Mesendoderm (in vitro differentiated cells): Measurements from ENCODE around the gene IGF2.

Experiments used
- DNase-seq: peaks from one replicate; pipeline ENCODE4 v3.0.0; 2013
- H2AK5ac ChIP-seq: 2 replicates; pipeline ENCODE4 v1.6.1; 2013; ENCODE audit warnings: low read length, inconsistent platforms
- H2BK120ac ChIP-seq: 2 replicates; pipeline ENCODE4 v1.6.1; 2013; ENCODE audit warnings: low read depth, mild to moderate bottlenecking, low read length, moderate library complexity, mixed read lengths
- H2BK15ac ChIP-seq: replicated peaks from 2 replicates; pipeline ENCODE4 v1.6.1; 2013; ENCODE audit warnings: low read depth, mild to moderate bottlenecking, moderate library complexity
- H2BK5ac ChIP-seq: 2 replicates; pipeline ENCODE4 v1.6.1; 2013; ENCODE audit warnings: low read length, inconsistent platforms
- H3K18ac ChIP-seq: 2 replicates; pipeline ENCODE4 v1.6.1; 2013; ENCODE audit warnings: mild to moderate bottlenecking, low read length, mixed read lengths
- H3K23ac ChIP-seq: one replicate; pipeline ENCODE4 v1.6.1; 2013; ENCODE audit warnings: low read length
- H3K27ac ChIP-seq: 2 replicates; pipeline ENCODE4 v1.5.1; 2013; ENCODE audit warnings: low read depth, mild to moderate bottlenecking, inconsistent platforms, low read length, moderate library complexity
- H3K27me3 ChIP-seq: 2 replicates; pipeline ENCODE4 v1.6.1; 2013; ENCODE audit warnings: low read length, control low read depth, mild to moderate bottlenecking, inconsistent platforms; ENCODE audit not compliant: insufficient read depth, poor library complexity
- H3K36me3 ChIP-seq: 2 replicates; pipeline ENCODE4 v1.6.1; 2013; ENCODE audit warnings: low read length, inconsistent platforms; ENCODE audit not compliant: control insufficient read depth, insufficient read depth
- H3K4ac ChIP-seq: one replicate; pipeline ENCODE4 v1.6.1; 2013; ENCODE audit warnings: low read depth, mild to moderate bottlenecking, low read length, moderate library complexity
- H3K4me1 ChIP-seq: 2 replicates; pipeline ENCODE4 v1.6.1; 2013; ENCODE audit warnings: low read depth, low read length, inconsistent platforms; ENCODE audit not compliant: control insufficient read depth
- H3K4me2 ChIP-seq: 2 replicates; pipeline ENCODE4 v1.6.1; 2013; ENCODE audit warnings: low read length
- H3K4me3 ChIP-seq: 2 replicates; pipeline ENCODE4 v1.5.1; 2013; ENCODE audit warnings: mild to moderate bottlenecking, low read length
- H3K56ac ChIP-seq: one replicate; pipeline ENCODE4 v1.6.1; 2013; ENCODE audit warnings: low read length
- H3K79me1 ChIP-seq: 2 replicates; pipeline ENCODE4 v1.6.1; 2013; ENCODE audit warnings: low read length, inconsistent platforms
- H3K79me2 ChIP-seq: 2 replicates; pipeline ENCODE4 v1.6.1; 2013; ENCODE audit warnings: mild to moderate bottlenecking, low read length; ENCODE audit not compliant: control insufficient read depth, insufficient read depth
- H3K9ac ChIP-seq: 2 replicates; pipeline ENCODE4 v1.6.1; 2013; ENCODE audit warnings: low read length, inconsistent platforms
- H4K5ac ChIP-seq: one replicate; pipeline ENCODE4 v1.6.1; 2013; ENCODE audit warnings: low read length
- H4K8ac ChIP-seq: one replicate; pipeline ENCODE4 v1.6.1; 2013; ENCODE audit warnings: low read depth, mild to moderate bottlenecking, control low read depth, low read length, moderate library complexity
- WGBS: extraction: QIAGEN DNeasy Blood & Tissue Kit; methylation state at CpG from one replicate; pipeline ENCODE4 v1.1.7; 2013; ENCODE audit warnings: low lambda C conversion rate, missing lambda C conversion rate; ENCODE audit not compliant: insufficient coverage; ENCODE audit errors: extremely low coverage; 5-methylcytosine and 5-hydroxymethylcytosine counted together

IGF2 gene

GRCh38 chr11:2155511-2155910 lies 16.3 kb upstream of the IGF2 start:
- H3K4me1 ChIP-seq = no peaks in the 10 kb centered on the region

GRCh38 chr11:2154889-2155288 lies 15.7 kb upstream of the IGF2 start:
- Histone ChIP-seq H3K4me2 (no peak overlapping the region), H3K79me1 (no peaks in the 10 kb centered on the region), H3K27ac (no peak overlapping the region), H4K5ac (no peak overlapping the region), H3K56ac (no peak overlapping the region), H4K8ac (no peak overlapping the region), H3K36me3 (no peaks in the 10 kb centered on the region), H2AK5ac (no peak overlapping the region), H3K9ac (no peak overlapping the region), H3K23ac (no peak overlapping the region), H2BK120ac (no peak overlapping the region), H3K4ac (no peak overlapping the region), H3K79me2 (no peaks in the 10 kb centered on the region), H3K27me3 (peaks cover 1% of the 10 kb centered on the region), H3K4me1 (no peaks in the 10 kb centered on the region), H2BK15ac (no peak overlapping the region), H3K4me3 (no peak overlapping the region), H2BK5ac (no peak overlapping the region), H3K18ac (no peak overlapping the region)
- no CpG with 5 or more reads among the region's 17 CpGs for WGBS
- no peak for DNase-seq

More at GRCh38 chr11:2155511-2155910, 16.3 kb upstream of the IGF2 start:
- H2BK5ac ChIP-seq = no peak overlapping the region
- no peak overlapping the region for H3K18ac ChIP-seq
- no peaks in the 10 kb centered on the region for H3K36me3 ChIP-seq
- H3K27me3 ChIP-seq = no peaks in the 10 kb centered on the region
- no peak overlapping the region for H3K27ac ChIP-seq
- H3K23ac ChIP-seq = no peak overlapping the region
- no peaks in the 10 kb centered on the region for H3K79me1 ChIP-seq
- no peak overlapping the region for H3K4me3 ChIP-seq
- no peak overlapping the region for H2BK120ac ChIP-seq
- no peak overlapping the region for H3K4me2 ChIP-seq
- H2AK5ac ChIP-seq = no peak overlapping the region
- DNase-seq = no peak
- H2BK15ac ChIP-seq = no peak overlapping the region
- H3K9ac ChIP-seq = no peak overlapping the region
- no peak overlapping the region for H3K4ac ChIP-seq
- no peaks in the 10 kb centered on the region for H3K79me2 ChIP-seq
- H4K8ac ChIP-seq = no peak overlapping the region
- H3K56ac ChIP-seq = no peak overlapping the region
- no peak overlapping the region for H4K5ac ChIP-seq
- WGBS = no CpG with 5 or more reads among the region's 29 CpGs

GRCh38 chr11:2154195-2154585 lies 15.0 kb upstream of the IGF2 start:
- H3K56ac ChIP-seq = no peak overlapping the region
- no peaks in the 10 kb centered on the region for H3K79me2 ChIP-seq

GRCh38 chr11:2153581-2154194 lies 14.5 kb upstream of the IGF2 start:
- Histone ChIP-seq H2BK5ac (no peak overlapping the region), H3K79me1 (no peaks in the 10 kb centered on the region), H3K27me3 (peaks cover 3% of the 10 kb centered on the region), H3K23ac (no peak overlapping the region), H3K9ac (no peak overlapping the region), H3K56ac (no peak overlapping the region), H2BK120ac (no peak overlapping the region), H2BK15ac (no peak overlapping the region), H3K4ac (no peak overlapping the region), H3K18ac (no peak overlapping the region), H4K8ac (no peak overlapping the region), H3K27ac (no peak overlapping the region), H3K4me3 (no peak overlapping the region), H2AK5ac (no peak overlapping the region), H3K4me1 (no peaks in the 10 kb centered on the region), H3K36me3 (no peaks in the 10 kb centered on the region), H3K79me2 (no peaks in the 10 kb centered on the region), H4K5ac (no peak overlapping the region), H3K4me2 (no peak overlapping the region)
- no peak for DNase-seq
- no CpG with 5 or more reads among the region's 14 CpGs for WGBS

More at GRCh38 chr11:2154195-2154585, 15.0 kb upstream of the IGF2 start:
- H3K27me3 ChIP-seq = peaks cover 3% of the 10 kb centered on the region
- H3K27ac ChIP-seq = no peak overlapping the region
- H2AK5ac ChIP-seq = no peak overlapping the region
- no peak overlapping the region for H2BK120ac ChIP-seq
- no peaks in the 10 kb centered on the region for H3K4me1 ChIP-seq
- H3K4me2 ChIP-seq = no peak overlapping the region
- WGBS = no CpG with 5 or more reads among the region's 7 CpGs
- H3K79me1 ChIP-seq = no peaks in the 10 kb centered on the region
- DNase-seq = no peak
- H4K5ac ChIP-seq = no peak overlapping the region
- H3K18ac ChIP-seq = no peak overlapping the region
- H4K8ac ChIP-seq = no peak overlapping the region
- H3K23ac ChIP-seq = no peak overlapping the region
- H3K4ac ChIP-seq = no peak overlapping the region
- no peak overlapping the region for H2BK15ac ChIP-seq
- H3K36me3 ChIP-seq = no peaks in the 10 kb centered on the region
- no peak overlapping the region for H2BK5ac ChIP-seq
- H3K4me3 ChIP-seq = no peak overlapping the region
- no peak overlapping the region for H3K9ac ChIP-seq

- Histone ChIP-seq H4K5ac (no peak overlapping the region), H3K56ac (no peak overlapping the region), H3K79me1 (no peaks in the 10 kb centered on the region), H3K27ac (no peak overlapping the region), H3K36me3 (no peaks in the 10 kb centered on the region), H4K8ac (no peak overlapping the region), H3K4me2 (no peak overlapping the region), H3K18ac (no peak overlapping the region), H3K4ac (no peak overlapping the region), H3K4me3 (no peak overlapping the region), H3K4me1 (no peaks in the 10 kb centered on the region), H2BK15ac (no peak overlapping the region), H3K23ac (no peak overlapping the region), H3K27me3 (peaks cover 22% of the 10 kb centered on the region), H3K79me2 (no peaks in the 10 kb centered on the region), H2BK5ac (no peak overlapping the region), H2BK120ac (no peak overlapping the region), H2AK5ac (no peak overlapping the region), H3K9ac (no peak overlapping the region)
- DNase-seq = peak; percentile 81
- no CpG with 5 or more reads among the region's 22 CpGs for WGBS
These were observed 12.5 kb upstream of the IGF2 start for GRCh38 chr11:2151500-2152257.
